ENCODE results near the gene MME.

- TF ChIP-seq, protein P1, sequence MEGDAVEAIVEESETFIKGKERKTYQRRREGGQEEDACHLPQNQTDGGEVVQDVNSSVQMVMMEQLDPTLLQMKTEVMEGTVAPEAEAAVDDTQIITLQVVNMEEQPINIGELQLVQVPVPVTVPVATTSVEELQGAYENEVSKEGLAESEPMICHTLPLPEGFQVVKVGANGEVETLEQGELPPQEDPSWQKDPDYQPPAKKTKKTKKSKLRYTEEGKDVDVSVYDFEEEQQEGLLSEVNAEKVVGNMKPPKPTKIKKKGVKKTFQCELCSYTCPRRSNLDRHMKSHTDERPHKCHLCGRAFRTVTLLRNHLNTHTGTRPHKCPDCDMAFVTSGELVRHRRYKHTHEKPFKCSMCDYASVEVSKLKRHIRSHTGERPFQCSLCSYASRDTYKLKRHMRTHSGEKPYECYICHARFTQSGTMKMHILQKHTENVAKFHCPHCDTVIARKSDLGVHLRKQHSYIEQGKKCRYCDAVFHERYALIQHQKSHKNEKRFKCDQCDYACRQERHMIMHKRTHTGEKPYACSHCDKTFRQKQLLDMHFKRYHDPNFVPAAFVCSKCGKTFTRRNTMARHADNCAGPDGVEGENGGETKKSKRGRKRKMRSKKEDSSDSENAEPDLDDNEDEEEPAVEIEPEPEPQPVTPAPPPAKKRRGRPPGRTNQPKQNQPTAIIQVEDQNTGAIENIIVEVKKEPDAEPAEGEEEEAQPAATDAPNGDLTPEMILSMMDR (conservative IDR thresholded peaks at IDR 0.05; ENCODE audit: low read length) = no peak
- no peak for TF ChIP-seq EZH2phosphoT487 (IDR thresholded peaks at IDR 0.05; ENCODE audit: borderline replicate concordance, low read depth, low read length)
Measured at GRCh38 chr3:155219106-155219505, 139.0 kb downstream of the MME start.
